DMS53 treated with DMSO at 0.1 percent for 48 hours (cell line): ENCODE measurements around the gene ZCCHC13.
"Not testable (repeated sequence)": the region's sequence is repeated elsewhere in the genome, so short reads cannot be mapped to it uniquely, and the experiment has no call there.

Experiments
- DNase-seq: peaks from one replicate; lab custom pipeline; 2025; ENCODE audit not compliant: unreplicated experiment; lab: John Stamatoyannopoulos, UW

Gene ZCCHC13

GRCh38 chrX:74321191-74321590 lies 17.2 kb downstream of the ZCCHC13 start:
- no peak for DNase-seq

GRCh38 chrX:74324131-74324530 lies 20.2 kb downstream of the ZCCHC13 start:
- DNase-seq = no peak

GRCh38 chrX:74325130-74326059 lies 21.4 kb downstream of the ZCCHC13 start:
- DNase-seq = no peak

- no peak for DNase-seq
These were observed 34.9 kb downstream of the ZCCHC13 start for GRCh38 chrX:74338852-74339251.

GRCh38 chrX:74340051-74340450 lies 36.1 kb downstream of the ZCCHC13 start:
- no peak for DNase-seq

GRCh38 chrX:74342211-74342610 lies 38.2 kb downstream of the ZCCHC13 start:
- DNase-seq = not testable (repeated sequence)

- DNase-seq = peak; percentile 76
These were observed 39.6 kb downstream of the ZCCHC13 start for GRCh38 chrX:74343343-74344279.

GRCh38 chrX:74344280-74344622 lies 40.3 kb downstream of the ZCCHC13 start:
- DNase-seq = no peak

GRCh38 chrX:74346088-74346487 lies 42.1 kb downstream of the ZCCHC13 start:
- no peak for DNase-seq

- DNase-seq = no peak
These were observed 45.4 kb downstream of the ZCCHC13 start for GRCh38 chrX:74349387-74349786.

GRCh38 chrX:74351760-74352159 lies 47.8 kb downstream of the ZCCHC13 start:
- DNase-seq = no peak

GRCh38 chrX:74353984-74354383 lies 50.0 kb downstream of the ZCCHC13 start:
- DNase-seq = no peak
